ENCODE data around the gene CCDC85C.

GRCh38 chr14:99604766-99605298 is 825 bp upstream of the CCDC85C start:
- TF ChIP-seq CTCF (IDR thresholded peaks at IDR 0.05): no peak
- TF ChIP-seq EP300 (IDR thresholded peaks at IDR 0.05; ENCODE audit: borderline replicate concordance in 1 of 2, low read depth in 1 of 2, low read length in 1 of 2): no peak
- TF ChIP-seq, protein P1, sequence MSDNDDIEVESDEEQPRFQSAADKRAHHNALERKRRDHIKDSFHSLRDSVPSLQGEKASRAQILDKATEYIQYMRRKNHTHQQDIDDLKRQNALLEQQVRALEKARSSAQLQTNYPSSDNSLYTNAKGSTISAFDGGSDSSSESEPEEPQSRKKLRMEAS (IDR thresholded peaks at IDR 0.05; ENCODE audit: low read depth): no peak
- TF ChIP-seq CHD2 (IDR thresholded peaks at IDR 0.05; ENCODE audit: low read length, partially characterized antibody): no peak
- TF ChIP-seq, protein P2, sequence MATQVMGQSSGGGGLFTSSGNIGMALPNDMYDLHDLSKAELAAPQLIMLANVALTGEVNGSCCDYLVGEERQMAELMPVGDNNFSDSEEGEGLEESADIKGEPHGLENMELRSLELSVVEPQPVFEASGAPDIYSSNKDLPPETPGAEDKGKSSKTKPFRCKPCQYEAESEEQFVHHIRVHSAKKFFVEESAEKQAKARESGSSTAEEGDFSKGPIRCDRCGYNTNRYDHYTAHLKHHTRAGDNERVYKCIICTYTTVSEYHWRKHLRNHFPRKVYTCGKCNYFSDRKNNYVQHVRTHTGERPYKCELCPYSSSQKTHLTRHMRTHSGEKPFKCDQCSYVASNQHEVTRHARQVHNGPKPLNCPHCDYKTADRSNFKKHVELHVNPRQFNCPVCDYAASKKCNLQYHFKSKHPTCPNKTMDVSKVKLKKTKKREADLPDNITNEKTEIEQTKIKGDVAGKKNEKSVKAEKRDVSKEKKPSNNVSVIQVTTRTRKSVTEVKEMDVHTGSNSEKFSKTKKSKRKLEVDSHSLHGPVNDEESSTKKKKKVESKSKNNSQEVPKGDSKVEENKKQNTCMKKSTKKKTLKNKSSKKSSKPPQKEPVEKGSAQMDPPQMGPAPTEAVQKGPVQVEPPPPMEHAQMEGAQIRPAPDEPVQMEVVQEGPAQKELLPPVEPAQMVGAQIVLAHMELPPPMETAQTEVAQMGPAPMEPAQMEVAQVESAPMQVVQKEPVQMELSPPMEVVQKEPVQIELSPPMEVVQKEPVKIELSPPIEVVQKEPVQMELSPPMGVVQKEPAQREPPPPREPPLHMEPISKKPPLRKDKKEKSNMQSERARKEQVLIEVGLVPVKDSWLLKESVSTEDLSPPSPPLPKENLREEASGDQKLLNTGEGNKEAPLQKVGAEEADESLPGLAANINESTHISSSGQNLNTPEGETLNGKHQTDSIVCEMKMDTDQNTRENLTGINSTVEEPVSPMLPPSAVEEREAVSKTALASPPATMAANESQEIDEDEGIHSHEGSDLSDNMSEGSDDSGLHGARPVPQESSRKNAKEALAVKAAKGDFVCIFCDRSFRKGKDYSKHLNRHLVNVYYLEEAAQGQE (IDR thresholded peaks at IDR 0.05; ENCODE audit: low read depth, low read length): no peak
- TF ChIP-seq RAD21 (IDR thresholded peaks at IDR 0.05; ENCODE audit: low read length): no peak
- no peak for TF ChIP-seq FOXM1 (IDR thresholded peaks at IDR 0.05; ENCODE audit: low read depth)
- TF ChIP-seq ELF1 (IDR thresholded peaks at IDR 0.05): no peak
- TF ChIP-seq JUND (IDR thresholded peaks at IDR 0.05): no peak
- no peak for TF ChIP-seq YY1 (IDR thresholded peaks at IDR 0.05; ENCODE audit: low read depth)
- no peak for TF ChIP-seq SMC3 (IDR thresholded peaks at IDR 0.05; ENCODE audit: low read depth, low read length)
- no peak for TF ChIP-seq POLR2AphosphoS5 (IDR thresholded peaks at IDR 0.05; ENCODE audit: low read depth, low read length)
- no peak for TF ChIP-seq RXRA (IDR thresholded peaks at IDR 0.05; ENCODE audit: borderline replicate concordance, low read depth)
- no peak for TF ChIP-seq MXI1 (IDR thresholded peaks at IDR 0.05; ENCODE audit: low read depth, low read length)
